PFSK-1 (cell line): Measurements from ENCODE around the gene SCAMP2.

Experiments
- FOXP2 ChIP-seq: optimal IDR thresholded peaks from 2 replicates; pipeline ENCODE3; 2011; ENCODE audit warnings: borderline replicate concordance, control low read depth, inconsistent platforms; ENCODE audit not compliant: insufficient read depth; ENCODE audit errors: extremely low read length, extremely low read depth
- POLR2AphosphoS5 ChIP-seq: IDR thresholded peaks from 2 replicates; pipeline ENCODE4 v1.6.1; 2012; ENCODE audit warnings: low read depth, mild to moderate bottlenecking, control low read depth, low read length, moderate library complexity
- SIN3A ChIP-seq: IDR thresholded peaks from 2 replicates; pipeline ENCODE4 v1.6.1; 2012; ENCODE audit warnings: mild to moderate bottlenecking, low read length, moderate library complexity, borderline replicate concordance; ENCODE audit not compliant: insufficient read depth
- TAF1 ChIP-seq: IDR thresholded peaks from 2 replicates; pipeline ENCODE4 v1.6.1; 2012; ENCODE audit warnings: low read length, control low read depth, borderline replicate concordance; ENCODE audit not compliant: insufficient read depth
- TF ChIP-seq, protein P1 (sequence below), 2 experiments: IDR thresholded peaks; 2 replicates each; pipeline versions ENCODE4 v1.6.1 to v1.8.0; 2011 to 2012; ENCODE audit warnings: low read depth in 2 of 2, low read length in 2 of 2, control low read depth in 1 of 2, inconsistent platforms in 1 of 2, mild to moderate bottlenecking in 1 of 2, moderate library complexity in 1 of 2; ENCODE audit not compliant: insufficient read depth in 1 of 2

GRCh38 chr15:74815961-74816360, 57.2 kb downstream of the SCAMP2 start:
- TF ChIP-seq SIN3A, result no peak
- no peak for TF ChIP-seq POLR2AphosphoS5
- no peak for TF ChIP-seq TAF1
- TF ChIP-seq, protein P1, sequence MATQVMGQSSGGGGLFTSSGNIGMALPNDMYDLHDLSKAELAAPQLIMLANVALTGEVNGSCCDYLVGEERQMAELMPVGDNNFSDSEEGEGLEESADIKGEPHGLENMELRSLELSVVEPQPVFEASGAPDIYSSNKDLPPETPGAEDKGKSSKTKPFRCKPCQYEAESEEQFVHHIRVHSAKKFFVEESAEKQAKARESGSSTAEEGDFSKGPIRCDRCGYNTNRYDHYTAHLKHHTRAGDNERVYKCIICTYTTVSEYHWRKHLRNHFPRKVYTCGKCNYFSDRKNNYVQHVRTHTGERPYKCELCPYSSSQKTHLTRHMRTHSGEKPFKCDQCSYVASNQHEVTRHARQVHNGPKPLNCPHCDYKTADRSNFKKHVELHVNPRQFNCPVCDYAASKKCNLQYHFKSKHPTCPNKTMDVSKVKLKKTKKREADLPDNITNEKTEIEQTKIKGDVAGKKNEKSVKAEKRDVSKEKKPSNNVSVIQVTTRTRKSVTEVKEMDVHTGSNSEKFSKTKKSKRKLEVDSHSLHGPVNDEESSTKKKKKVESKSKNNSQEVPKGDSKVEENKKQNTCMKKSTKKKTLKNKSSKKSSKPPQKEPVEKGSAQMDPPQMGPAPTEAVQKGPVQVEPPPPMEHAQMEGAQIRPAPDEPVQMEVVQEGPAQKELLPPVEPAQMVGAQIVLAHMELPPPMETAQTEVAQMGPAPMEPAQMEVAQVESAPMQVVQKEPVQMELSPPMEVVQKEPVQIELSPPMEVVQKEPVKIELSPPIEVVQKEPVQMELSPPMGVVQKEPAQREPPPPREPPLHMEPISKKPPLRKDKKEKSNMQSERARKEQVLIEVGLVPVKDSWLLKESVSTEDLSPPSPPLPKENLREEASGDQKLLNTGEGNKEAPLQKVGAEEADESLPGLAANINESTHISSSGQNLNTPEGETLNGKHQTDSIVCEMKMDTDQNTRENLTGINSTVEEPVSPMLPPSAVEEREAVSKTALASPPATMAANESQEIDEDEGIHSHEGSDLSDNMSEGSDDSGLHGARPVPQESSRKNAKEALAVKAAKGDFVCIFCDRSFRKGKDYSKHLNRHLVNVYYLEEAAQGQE (IDR thresholded peaks at IDR 0.05; ENCODE audit: insufficient read depth in 1 of 2, low read depth in 2 of 2, low read length in 2 of 2), result no peak
- TF ChIP-seq FOXP2, result no peak
